ENCODE results near the gene TRIM32. TPM values are rescaled to one million over a fixed set of nuclear protein-coding genes. Genes with fewer than 3 reads are reported as not detected.

The TRIM32 gene, protein sequence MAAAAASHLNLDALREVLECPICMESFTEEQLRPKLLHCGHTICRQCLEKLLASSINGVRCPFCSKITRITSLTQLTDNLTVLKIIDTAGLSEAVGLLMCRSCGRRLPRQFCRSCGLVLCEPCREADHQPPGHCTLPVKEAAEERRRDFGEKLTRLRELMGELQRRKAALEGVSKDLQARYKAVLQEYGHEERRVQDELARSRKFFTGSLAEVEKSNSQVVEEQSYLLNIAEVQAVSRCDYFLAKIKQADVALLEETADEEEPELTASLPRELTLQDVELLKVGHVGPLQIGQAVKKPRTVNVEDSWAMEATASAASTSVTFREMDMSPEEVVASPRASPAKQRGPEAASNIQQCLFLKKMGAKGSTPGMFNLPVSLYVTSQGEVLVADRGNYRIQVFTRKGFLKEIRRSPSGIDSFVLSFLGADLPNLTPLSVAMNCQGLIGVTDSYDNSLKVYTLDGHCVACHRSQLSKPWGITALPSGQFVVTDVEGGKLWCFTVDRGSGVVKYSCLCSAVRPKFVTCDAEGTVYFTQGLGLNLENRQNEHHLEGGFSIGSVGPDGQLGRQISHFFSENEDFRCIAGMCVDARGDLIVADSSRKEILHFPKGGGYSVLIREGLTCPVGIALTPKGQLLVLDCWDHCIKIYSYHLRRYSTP
- total RNA-seq (2021; fragmentation: NEBNext Ultra II Directional; extraction: Animal tissue kit (Norgen Biotek cat#: 25700)) = 10 to 100 TPM; 53.7 to 71.6 (median 60.3) TPM
- long read RNA-seq, transcript TRIM32-201 (2 exons, 3,688 nt) = major isoform, 34 of 60 reads
- long read RNA-seq, transcript TRIM32-203 (2 exons, 3,717 nt) = minor isoform, 13 of 60 reads
- long read RNA-seq, partial matches to known transcripts = 0 of 60 reads
- long read RNA-seq, other reads (novel, unspliced or antisense) = 12 of 60 reads

GRCh38 chr9:116687074-116687753 lies at the start of gene TRIM32:
Gene TRIM32 (plus strand): TSS chr9:116687305. CDS start chr9:116697743, 10,438 bp downstream.
- Mint-ChIP-seq H3K4me3 (peak within 1 kb of the TSS; percentile 89), H3K9me3 (no peaks in the 10 kb centered on the region), H3K36me3 (ENCODE audit: low read depth) (peaks cover 25% of the 10 kb centered on the region), H3K27me3 (ENCODE audit: insufficient read depth) (no peaks in the 10 kb centered on the region; the same call in 1 of the 2 replicates), H3K4me1 (ENCODE audit: low read depth) (peaks cover 75% of the 10 kb centered on the region), H3K27ac (peak within 1 kb of the TSS; percentile 74)
- TF ChIP-seq, protein P1, sequence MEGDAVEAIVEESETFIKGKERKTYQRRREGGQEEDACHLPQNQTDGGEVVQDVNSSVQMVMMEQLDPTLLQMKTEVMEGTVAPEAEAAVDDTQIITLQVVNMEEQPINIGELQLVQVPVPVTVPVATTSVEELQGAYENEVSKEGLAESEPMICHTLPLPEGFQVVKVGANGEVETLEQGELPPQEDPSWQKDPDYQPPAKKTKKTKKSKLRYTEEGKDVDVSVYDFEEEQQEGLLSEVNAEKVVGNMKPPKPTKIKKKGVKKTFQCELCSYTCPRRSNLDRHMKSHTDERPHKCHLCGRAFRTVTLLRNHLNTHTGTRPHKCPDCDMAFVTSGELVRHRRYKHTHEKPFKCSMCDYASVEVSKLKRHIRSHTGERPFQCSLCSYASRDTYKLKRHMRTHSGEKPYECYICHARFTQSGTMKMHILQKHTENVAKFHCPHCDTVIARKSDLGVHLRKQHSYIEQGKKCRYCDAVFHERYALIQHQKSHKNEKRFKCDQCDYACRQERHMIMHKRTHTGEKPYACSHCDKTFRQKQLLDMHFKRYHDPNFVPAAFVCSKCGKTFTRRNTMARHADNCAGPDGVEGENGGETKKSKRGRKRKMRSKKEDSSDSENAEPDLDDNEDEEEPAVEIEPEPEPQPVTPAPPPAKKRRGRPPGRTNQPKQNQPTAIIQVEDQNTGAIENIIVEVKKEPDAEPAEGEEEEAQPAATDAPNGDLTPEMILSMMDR (IDR thresholded peaks at IDR 0.05) = no peak
- DNase-seq = peak; percentile 79

DNA sequence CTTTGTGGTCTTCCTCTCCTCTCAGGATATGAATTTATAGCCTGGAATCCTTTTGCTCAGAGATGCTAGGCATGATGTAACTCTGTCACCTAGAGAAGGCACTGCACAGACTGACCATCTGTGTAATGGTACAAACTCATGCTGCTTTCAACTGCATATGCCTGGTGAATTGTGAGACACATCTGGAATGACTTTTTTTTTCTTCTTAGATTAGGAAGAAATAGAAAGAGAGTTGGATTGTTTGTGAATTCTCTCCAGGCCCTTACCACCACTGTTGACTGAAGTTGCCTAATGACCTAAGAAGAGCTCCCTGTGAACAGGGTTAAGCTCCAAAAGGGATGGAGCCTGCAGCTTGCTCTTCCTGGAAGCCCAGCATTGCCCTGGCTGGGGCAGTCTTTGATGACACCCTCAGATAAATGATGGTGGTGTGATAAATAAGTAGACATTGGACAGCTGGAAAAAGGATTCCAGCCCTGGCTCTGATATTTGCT lies 47.8 kb upstream of the TRIM32 start:
- Mint-ChIP-seq H3K27me3 (ENCODE audit: insufficient read depth) (no peaks in the 10 kb centered on the region; the same call in 1 of the 2 replicates), H3K4me3 (no peak overlapping the region), H3K9me3 (no peaks in the 10 kb centered on the region), H3K4me1 (ENCODE audit: low read depth) (peaks cover 32% of the 10 kb centered on the region), H3K27ac (no peak overlapping the region; the same call in 1 of the 2 replicates), H3K36me3 (ENCODE audit: low read depth) (peaks cover 6% of the 10 kb centered on the region; the same call in 1 of the 2 replicates)
- TF ChIP-seq, protein P1 (IDR thresholded peaks at IDR 0.05) = no peak
- peak; percentile 53 for DNase-seq

DNA sequence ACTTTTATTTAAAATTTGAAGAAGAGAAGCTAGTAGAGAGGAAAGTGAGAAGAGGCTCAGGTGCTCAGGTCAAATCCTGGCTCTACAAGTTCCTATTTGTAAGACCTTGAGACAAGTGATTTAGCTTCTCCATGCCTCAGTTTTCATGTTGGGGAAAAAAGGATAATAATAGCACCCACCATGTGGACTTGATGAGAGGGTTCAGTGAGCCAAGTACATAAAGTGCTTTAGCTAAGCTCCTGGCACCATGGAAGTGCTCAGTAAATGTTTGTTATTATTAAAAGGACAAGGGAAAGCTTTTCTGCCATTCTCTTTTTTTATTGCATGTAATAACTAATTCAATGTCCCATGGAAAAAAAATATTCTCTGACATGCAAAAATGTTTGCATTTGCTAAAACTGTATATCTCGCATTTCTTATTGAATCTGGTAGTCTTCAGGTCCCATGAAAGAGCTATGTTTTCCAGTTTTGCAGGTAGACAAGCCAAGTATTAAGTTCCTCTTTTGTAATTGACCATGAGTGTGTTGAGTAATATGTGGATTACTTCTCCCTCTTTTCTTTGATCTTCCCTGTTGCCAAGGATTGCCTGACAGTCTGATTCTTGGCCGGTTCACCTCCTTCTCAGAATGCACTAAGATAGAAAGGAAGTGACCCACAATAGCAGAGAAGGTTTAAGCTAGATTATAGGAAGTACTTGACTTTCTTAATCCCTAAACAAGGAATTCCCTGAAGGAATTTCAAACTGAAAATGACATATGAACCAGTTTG lies 45.6 kb upstream of the TRIM32 start:
- Mint-ChIP-seq H3K36me3 (ENCODE audit: low read depth) (peaks cover 6% of the 10 kb centered on the region; the same call in 1 of the 2 replicates), H3K4me1 (ENCODE audit: low read depth) (peaks cover 36% of the 10 kb centered on the region), H3K4me3 (no peak overlapping the region), H3K9me3 (no peaks in the 10 kb centered on the region), H3K27me3 (ENCODE audit: insufficient read depth) (no peaks in the 10 kb centered on the region; the same call in 1 of the 2 replicates), H3K27ac (no peak overlapping the region)
- TF ChIP-seq, protein P1 (IDR thresholded peaks at IDR 0.05) = no peak
- no peak for DNase-seq

DNA sequence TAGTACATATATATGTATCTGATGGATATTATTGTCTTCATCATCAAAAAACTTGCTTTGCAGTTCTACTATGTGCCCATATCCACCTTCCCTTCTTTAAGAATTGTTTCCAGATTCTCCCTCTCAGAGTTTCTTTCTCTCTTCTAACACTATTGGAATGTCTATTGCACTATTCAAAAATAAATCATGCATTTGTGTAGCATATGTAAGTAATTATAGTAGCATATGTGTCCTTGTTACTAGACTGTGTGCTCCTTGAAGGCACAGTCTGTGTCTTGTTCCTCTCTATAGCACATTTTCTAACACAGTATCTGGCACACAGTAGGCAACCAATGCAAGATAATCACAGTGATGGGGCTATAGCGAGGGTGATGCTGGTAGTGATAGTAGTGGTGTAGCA lies 43.4 kb upstream of the TRIM32 start:
- TF ChIP-seq, protein P1 (IDR thresholded peaks at IDR 0.05) = no peak
- Mint-ChIP-seq H3K36me3 (ENCODE audit: low read depth) (peaks cover 6% of the 10 kb centered on the region; the same call in 1 of the 2 replicates), H3K4me1 (ENCODE audit: low read depth) (peaks cover 41% of the 10 kb centered on the region), H3K4me3 (peak overlapping the region; percentile 6; the same call in 1 of the 2 replicates), H3K27me3 (ENCODE audit: insufficient read depth) (no peaks in the 10 kb centered on the region; the same call in none of the 2 replicates), H3K9me3 (no peaks in the 10 kb centered on the region), H3K27ac (no peak overlapping the region; the same call in 1 of the 2 replicates)
- DNase-seq = no peak

Measured in HFFc6 (cell line).